Liver (tissue), 3 donors: Measurements from ENCODE around the gene KCNK7.

ENCODE experiments used
- CTCF ChIP-seq: fragments of 150-350 bp; IDR thresholded peaks from 2 replicates; pipeline ENCODE4 v1.5.1; 2017; ENCODE audit warnings: improper control_type of control experiment, low read depth, low read length; ENCODE audit not compliant: missing input control
- EGR1 ChIP-seq, 2 donors: IDR thresholded peaks; 2 replicates each; pipeline ENCODE4 v1.6.1; 2016 to 2018; ENCODE audit warnings: antibody characterized with exemption in 2 of 2, low read depth in 2 of 2
- GABPA ChIP-seq, 2 donors: IDR thresholded peaks in 1 of 2; conservative IDR thresholded peaks in 1 of 2; 2 replicates each; pipeline ENCODE4 v1.6.1; 2016; ENCODE audit warnings: antibody characterized with exemption in 2 of 2, mild to moderate bottlenecking in 1 of 2, moderate library complexity in 1 of 2
- JUND ChIP-seq, 2 donors: IDR thresholded peaks; 2 replicates each; pipeline ENCODE4 v1.6.1; 2016; ENCODE audit warnings: antibody characterized with exemption in 2 of 2
- MAX ChIP-seq: IDR thresholded peaks from 2 replicates; pipeline ENCODE4 v1.6.1; 2016; ENCODE audit warnings: antibody characterized with exemption
- NR2F2 ChIP-seq: IDR thresholded peaks from 2 replicates; pipeline ENCODE4 v1.6.1; 2016; ENCODE audit warnings: antibody characterized with exemption
- REST ChIP-seq: IDR thresholded peaks from 2 replicates; pipeline ENCODE4 v1.6.1; 2016; ENCODE audit warnings: antibody characterized with exemption, mild to moderate bottlenecking
- RXRA ChIP-seq, 2 donors: IDR thresholded peaks; 2 replicates each; pipeline ENCODE4 v1.6.1; 2017 to 2018; ENCODE audit warnings: antibody characterized with exemption in 2 of 2, mild to moderate bottlenecking in 1 of 2
- SP1 ChIP-seq: IDR thresholded peaks from 2 replicates; pipeline ENCODE4 v1.6.1; 2018; ENCODE audit warnings: antibody characterized with exemption, mild to moderate bottlenecking
- ZBTB33 ChIP-seq: IDR thresholded peaks from 2 replicates; pipeline ENCODE4 v1.6.1; 2016; ENCODE audit warnings: antibody characterized with exemption
- donor health status: healthy.
- donor health status: healthy.

DNA sequence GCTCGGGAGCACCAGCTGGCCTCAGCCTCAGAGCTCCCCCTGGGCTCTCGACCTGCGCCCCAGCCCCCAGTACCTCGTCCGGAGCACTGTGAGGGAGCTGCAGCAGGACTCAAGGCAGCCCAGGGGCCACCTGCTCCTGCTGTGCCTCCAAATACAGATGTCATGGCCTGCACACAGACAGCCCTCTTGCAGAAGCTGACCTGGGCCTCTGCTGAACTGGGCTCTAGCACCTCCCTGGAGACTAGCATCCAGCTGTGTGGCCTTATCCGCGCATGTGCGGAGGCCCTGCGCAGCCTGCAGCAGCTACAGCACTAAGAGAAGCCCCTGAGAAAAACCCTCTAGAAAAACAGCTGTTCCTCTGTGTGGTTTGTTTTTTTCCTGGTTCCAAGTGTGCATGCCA, 24.2 kb downstream of the KCNK7 start:
- TF ChIP-seq CTCF (no peak), REST (no peak), EGR1 (IDR thresholded peaks at IDR 0.05; ENCODE audit: low read depth in 2 of 2) (no peak), SP1 (no peak), ZBTB33 (no peak), NR2F2 (no peak), MAX (no peak), RXRA (IDR thresholded peaks at IDR 0.05) (no peak), JUND (IDR thresholded peaks at IDR 0.05) (no peak), GABPA (IDR thresholded peaks at IDR 0.05 in 1 of 2, conservative IDR thresholded peaks at IDR 0.05 in 1 of 2) (no peak)
